Measurements from ENCODE around the gene ATP13A3.

Gene ATP13A3

DNA sequence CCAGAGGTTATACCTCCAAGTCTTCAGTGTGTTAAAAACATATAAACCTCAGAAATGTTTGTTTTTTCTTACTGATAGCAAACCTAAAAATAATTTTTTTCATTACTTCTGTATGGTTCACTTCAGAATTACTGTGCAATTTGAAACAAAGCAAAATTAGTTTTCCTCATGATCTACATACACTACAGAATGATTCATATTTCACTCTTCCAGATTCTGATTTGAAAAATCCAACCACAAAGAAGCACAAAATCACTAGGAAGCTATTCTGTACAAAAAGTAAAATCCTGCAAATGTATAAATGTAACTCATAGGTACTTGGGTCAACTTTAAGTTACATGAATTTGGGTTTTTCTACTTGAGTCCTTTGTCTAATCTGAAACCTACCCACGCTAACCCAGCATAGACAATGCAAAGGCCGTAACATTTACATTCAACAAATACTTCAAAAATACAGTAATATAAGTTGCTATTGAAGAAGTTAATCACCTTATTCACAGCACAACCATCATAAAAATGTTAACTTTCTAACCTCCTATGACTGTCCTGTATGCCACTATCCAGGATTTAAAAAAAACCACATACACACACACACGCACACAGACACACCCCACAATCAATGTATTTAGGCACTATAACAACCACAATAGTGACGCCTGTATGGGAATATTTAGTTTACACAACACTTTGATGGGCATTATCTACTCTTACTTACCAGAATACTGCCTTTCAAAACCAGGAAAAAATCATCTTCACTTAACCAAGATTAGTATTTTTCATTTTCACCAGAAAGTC, 11.5 kb downstream of the ATP13A3 start:
- DNase-seq (ENCODE audit: low spot score) = no peak

DNA sequence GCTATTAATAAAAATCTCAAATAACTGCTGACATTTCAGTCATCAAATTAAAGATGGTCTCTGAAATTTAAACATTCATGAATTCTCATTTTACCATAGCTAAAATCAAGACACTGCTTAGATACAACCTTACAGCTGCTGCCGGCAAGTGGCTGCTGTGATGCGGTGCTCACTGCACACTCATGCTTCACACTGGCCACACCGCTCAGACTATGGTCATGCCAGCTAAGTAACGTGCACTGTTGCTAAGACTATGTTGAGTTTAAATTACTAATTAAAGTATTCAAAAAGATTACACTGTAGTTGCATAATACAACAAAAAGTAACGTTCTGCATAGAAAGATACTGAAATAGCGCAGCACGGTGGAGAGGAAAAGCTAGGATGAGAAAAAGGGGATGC, 12.1 kb downstream of the ATP13A3 start:
- DNase-seq (ENCODE audit: low spot score) = no peak

DNA sequence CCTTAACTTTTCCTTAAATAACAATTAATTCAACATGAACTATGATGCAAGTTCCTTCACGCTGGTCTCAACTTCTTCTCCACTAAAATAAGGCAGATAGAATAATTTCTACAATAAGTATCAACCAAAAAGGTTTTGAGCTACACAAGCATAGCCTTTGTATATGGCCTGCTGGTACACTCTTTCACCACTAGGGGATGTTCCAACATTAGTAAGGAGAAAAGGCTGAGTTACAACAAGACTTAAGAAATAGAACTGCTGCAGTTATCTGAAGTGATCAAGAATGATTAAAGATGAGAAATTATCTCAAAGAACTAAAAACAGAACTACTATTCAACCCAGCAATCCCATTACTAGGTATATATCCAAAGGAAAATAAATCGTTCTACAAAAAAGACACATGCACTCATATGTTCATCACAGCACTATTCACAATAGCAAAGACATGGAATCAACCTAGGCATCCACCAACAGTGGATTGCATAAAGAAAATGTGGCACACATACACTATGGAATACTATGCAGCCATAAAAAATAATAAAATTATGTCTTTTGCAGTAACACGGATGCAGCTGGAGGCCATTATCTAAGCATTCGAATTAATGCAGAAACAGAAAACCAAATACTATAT, 14.4 kb downstream of the ATP13A3 start:
- peak; percentile 67 for DNase-seq (ENCODE audit: low spot score)

DNA sequence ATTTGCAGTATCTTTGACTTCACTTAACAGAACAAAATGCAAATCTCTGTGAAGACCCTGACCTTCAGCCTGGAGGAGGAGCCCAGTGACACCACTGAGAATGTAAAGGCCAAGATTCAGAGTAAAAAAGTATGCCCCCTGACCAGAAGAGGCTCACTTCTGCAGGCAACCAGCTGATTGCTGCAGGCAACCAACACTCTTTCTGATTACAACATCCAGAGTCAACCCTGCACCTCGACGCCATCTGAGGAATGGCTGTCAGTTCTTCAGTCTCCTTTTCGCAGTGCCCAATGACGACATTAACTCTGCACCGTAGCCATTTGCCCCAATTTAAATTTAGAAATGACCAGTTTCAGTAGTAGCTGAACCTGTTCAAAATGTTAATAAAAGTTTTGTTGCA, 14.9 kb downstream of the ATP13A3 start:
- no peak for DNase-seq (ENCODE audit: low spot score)

DNA sequence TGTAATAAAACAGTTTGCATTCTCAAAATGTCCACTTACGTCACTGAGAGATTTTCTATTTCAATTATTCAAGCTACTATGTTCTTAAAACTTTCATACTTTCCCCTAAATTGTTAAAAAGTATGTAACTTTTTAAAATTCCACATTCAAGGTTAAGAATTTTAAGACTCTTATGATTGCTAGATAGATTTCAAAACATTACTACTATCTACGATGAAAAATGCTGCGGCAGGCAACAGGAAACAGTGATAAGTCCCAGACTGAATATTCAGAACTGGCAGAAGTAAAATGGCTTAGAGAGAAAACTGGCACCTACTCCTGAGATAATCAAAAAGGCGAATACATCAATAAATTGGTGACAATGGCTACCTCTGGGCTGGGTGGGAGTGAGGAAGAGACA, 16.2 kb downstream of the ATP13A3 start:
- no peak for DNase-seq (ENCODE audit: low spot score)

- DNase-seq (ENCODE audit: low spot score) = no peak
Measured at GRCh38 chr3:194469977-194470376, 16.8 kb downstream of the ATP13A3 start.

GRCh38 chr3:194468086-194468485, 18.7 kb downstream of the ATP13A3 start:
- no peak for DNase-seq (ENCODE audit: low spot score)

GRCh38 chr3:194466761-194467356, 19.9 kb downstream of the ATP13A3 start:
- DNase-seq (ENCODE audit: low spot score) = no peak

DNA sequence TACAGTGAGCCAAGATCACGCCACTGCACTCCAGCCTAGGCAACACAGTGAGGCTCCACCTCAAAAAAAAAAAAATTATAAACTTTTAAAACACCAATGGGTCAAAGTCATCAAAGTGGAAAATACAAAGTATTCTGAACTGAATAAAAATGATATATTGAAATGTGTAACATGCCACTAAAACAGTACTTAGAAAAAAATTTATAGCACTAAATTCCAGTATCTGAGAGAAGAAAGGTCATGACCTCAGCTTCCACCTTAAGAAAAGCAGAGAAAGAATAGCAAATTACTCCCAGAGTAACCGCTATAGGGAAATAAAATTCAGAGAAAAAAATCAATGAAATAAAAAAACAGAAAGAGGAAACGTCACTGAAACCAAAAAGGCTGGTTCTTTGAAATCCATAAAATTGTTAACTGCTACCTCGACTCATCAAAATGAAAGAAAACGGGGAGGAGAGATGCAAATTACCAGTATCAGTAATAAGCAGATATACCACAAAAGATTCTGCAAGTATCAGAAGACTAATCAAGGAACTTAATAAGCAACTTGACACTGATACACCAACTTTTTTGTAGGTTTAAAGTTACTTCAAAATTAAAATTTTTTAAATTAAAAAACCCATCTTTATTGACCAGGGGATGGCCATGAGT, 20.8 kb downstream of the ATP13A3 start:
- no peak for DNase-seq (ENCODE audit: low spot score)

DNA sequence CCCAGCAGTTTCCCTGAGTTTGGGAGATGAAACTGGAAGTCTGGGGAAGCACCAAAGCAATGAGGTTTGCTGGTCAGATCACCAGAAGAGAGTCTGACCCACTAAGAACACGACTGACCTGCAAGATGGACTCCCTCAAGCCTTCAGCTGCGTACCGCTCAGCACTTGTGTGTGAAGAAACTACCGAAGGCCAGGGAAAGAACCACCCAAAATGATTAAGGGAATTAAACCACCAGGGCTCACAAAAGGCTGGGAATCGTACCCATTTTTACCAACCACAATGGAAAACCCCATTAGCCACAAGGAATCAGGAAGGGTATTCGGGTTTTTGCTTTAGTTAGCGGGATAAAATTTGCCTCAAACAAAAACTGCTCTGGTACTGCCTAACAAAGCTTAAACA, 21.6 kb downstream of the ATP13A3 start:
- DNase-seq (ENCODE audit: low spot score) = no peak

GRCh38 chr3:194464692-194465091, 22.1 kb downstream of the ATP13A3 start:
- DNase-seq (ENCODE audit: low spot score) = no peak

- DNase-seq (ENCODE audit: low spot score) = no peak
Measured at GRCh38 chr3:194462936-194463335, 23.9 kb downstream of the ATP13A3 start.

GRCh38 chr3:194460566-194460965, 26.2 kb downstream of the ATP13A3 start:
- DNase-seq (ENCODE audit: low spot score) = no peak

GRCh38 chr3:194458131-194458530, 28.7 kb downstream of the ATP13A3 start:
- DNase-seq (ENCODE audit: low spot score) = no peak

GRCh38 chr3:194455481-194455880, 31.3 kb downstream of the ATP13A3 start:
- no peak for DNase-seq (ENCODE audit: low spot score)

DNA sequence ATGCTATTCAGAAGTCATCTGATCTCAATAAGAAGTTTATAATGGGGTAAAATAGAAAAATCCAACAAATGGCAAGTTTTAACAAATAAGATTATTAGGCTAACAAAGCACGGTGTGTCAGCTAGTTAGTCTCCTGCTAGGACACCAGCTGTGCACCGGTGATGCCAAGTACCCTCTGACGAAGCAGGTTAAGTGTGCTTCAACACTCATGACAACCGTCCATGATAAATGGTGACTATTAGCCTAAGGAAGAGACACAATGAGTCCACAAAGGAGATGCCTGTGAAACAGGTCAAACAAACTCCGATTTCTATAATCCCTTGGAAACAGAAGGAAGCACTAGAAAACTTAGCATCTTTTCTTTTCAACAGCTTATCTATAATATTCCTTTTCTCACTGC, 36.5 kb downstream of the ATP13A3 start:
- peak; percentile 39 for DNase-seq (ENCODE audit: low spot score)

DNA sequence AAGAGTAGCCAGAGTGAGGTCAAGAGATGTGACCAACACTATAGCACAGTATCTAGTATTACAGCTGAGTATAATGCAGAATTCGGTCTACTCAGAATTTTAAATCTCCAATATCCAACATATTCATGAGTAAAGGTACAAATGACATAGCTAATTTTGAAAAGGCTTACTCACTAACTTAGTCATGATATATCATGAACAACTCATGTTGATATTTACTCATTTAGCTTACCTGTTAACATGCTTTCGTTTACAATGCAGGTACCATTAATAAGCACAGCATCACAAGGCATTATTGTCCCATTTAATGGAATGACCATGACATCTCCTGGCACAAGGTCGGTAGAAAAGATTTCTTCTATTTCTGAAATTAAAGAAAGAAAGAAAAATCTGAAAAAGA, 36.9 kb downstream of the ATP13A3 start:
- no peak for DNase-seq (ENCODE audit: low spot score)

DNA sequence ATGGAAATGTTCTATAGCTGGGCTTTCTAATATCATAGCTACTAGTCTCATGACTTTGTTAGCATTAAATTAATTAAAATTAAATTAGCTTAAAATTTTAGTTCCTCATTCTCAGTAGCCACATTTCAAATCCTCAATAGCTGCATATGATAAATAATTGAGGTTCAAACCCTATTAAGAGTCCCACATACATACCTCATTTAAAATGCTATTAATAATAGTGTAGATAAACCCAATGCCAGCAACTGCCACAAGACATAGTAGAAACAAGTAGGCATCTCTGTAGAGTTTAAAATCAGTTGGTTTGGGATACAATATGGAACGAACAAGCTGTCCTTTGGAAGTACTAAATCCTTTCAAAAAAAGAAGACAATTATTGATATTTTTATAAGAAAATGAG, 39.1 kb downstream of the ATP13A3 start:
- no peak for DNase-seq (ENCODE audit: low spot score)

DNA sequence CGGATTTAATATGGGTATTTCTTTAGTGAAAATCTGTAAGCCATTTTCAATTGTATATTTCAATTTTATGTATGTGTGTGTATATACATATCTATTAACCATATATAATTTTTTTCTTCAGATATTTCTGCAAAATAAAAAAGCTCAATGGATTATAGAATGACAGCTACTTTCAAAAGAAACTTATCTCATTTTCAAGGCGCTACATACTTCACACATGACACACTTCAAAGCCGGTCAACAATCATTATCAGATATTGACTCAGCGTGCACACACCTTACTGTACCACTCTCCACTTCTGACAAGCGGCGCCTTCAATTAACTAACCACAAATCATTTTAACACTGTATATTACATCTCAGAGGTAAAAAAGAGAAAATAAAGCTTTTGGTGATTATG, 39.6 kb downstream of the ATP13A3 start:
- no peak for DNase-seq (ENCODE audit: low spot score)

DNA sequence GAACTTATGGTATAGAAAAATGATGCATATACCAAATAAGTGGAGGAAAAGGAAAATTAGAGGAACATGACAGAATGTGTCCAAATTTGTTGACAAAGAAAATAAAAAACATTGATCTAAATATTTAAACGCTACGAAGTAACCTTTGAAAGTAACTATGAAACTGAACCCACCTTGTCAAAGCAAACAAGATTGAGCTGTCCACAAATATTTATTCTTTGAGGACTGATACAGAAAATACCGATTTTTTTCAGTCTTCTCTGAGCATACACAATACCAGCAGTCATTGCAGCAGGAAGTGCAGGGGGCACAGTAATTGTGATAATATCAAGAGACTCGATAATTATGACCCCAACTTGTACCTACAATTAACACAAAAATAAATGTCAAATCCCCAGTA, 40.0 kb downstream of the ATP13A3 start:
- DNase-seq (ENCODE audit: low spot score) = no peak

- no peak for DNase-seq (ENCODE audit: low spot score)
Measured at GRCh38 chr3:194446172-194446571, 40.6 kb downstream of the ATP13A3 start.

GRCh38 chr3:194443901-194444300, 42.9 kb downstream of the ATP13A3 start:
- no peak for DNase-seq (ENCODE audit: low spot score)

GRCh38 chr3:194440756-194441155, 46.0 kb downstream of the ATP13A3 start:
- no peak for DNase-seq (ENCODE audit: low spot score)

Data from cerebellar cortex (tissue), 1 donor.